Measurements from ENCODE around the gene OLFML2B. TPM values are rescaled to one million over a fixed set of nuclear protein-coding genes. Genes with fewer than 3 reads are reported as not detected.

Gene OLFML2B
- total RNA-seq, 1 experiment from 2014 or later, result 1.4 TPM

DNA sequence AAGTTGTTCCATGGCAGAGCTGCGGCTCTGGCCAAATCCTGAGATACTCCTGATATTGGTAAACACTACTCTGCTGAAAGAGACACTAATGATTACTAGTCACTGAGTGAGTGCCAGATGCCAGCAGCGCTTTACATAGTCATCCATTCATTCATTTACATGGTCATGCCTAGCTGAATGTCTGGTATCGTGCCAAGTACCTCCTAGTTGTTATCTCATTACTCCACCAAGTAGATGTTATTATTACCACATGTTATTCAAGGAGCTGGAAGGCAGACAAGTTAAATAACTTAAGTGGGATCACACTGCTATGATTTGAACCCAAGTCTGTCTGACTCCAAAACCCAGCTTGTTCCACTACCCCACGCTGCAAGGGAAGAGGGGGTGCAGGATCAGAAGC, 4.7 kb downstream of the OLFML2B start:
- Histone ChIP-seq H3K56ac (ENCODE audit: insufficient read length, low read depth, low read length) (no peak overlapping the region), H3K18ac (ENCODE audit: insufficient read length, low read depth, low read length) (no peak overlapping the region), H3K14ac (ENCODE audit: insufficient read depth, low read length) (no peak overlapping the region), H4K91ac (ENCODE audit: insufficient read length, low read depth, low read length) (no peak overlapping the region), H3K23ac (ENCODE audit: insufficient read length, low read depth, low read length) (no peak overlapping the region), H2AK5ac (ENCODE audit: insufficient read length, low read length) (no peak overlapping the region), H3K23me2 (ENCODE audit: insufficient read length, low read depth, low read length, poor library complexity, severe bottlenecking) (peaks cover 8% of the 10 kb centered on the region), H3K79me1 (ENCODE audit: insufficient read depth, low read depth, low read length, poor library complexity, severe bottlenecking) (no peaks in the 10 kb centered on the region), H2BK15ac (ENCODE audit: low read depth, low read length) (no peak overlapping the region), H3T11ph (ENCODE audit: low read length) (no peak overlapping the region), H3K4me1 (ENCODE audit: insufficient read depth, low read length) (peaks cover 3% of the 10 kb centered on the region), H3K79me2 (ENCODE audit: insufficient read depth, low read length) (no peaks in the 10 kb centered on the region), H2BK5ac (ENCODE audit: insufficient read length, low read length) (no peak overlapping the region), H3K27me3 (ENCODE audit: insufficient read depth, low read length) (peaks cover 4% of the 10 kb centered on the region; the same call in 1 of the 2 replicates), H4K5ac (ENCODE audit: insufficient read length, low read depth, low read length) (no peak overlapping the region), H2BK120ac (ENCODE audit: low read depth, low read length, poor library complexity, severe bottlenecking) (no peak overlapping the region), H3K9me3 (ENCODE audit: control insufficient read depth, low read depth, low read length) (no peaks in the 10 kb centered on the region), H2BK20ac (ENCODE audit: low read depth, low read length, poor library complexity, severe bottlenecking) (no peak overlapping the region), H3K4me2 (ENCODE audit: insufficient read depth, insufficient read length, low read length) (no peak overlapping the region), H3K9ac (ENCODE audit: extremely low read depth, insufficient read length, low read length) (no peak overlapping the region), H4K8ac (replicated peaks; ENCODE audit: insufficient read length, low read depth, low read length) (no peak overlapping the region), H4K20me1 (ENCODE audit: control insufficient read depth, insufficient read depth, insufficient read length) (no peaks in the 10 kb centered on the region), H2BK12ac (ENCODE audit: insufficient read length, low read depth, low read length) (no peak overlapping the region), H2AFZ (ENCODE audit: low read length) (no peak overlapping the region), H3K4ac (ENCODE audit: low read depth, low read length) (no peak overlapping the region), H3K27ac (ENCODE audit: insufficient read length, low read depth, low read length) (no peak overlapping the region)
- TF ChIP-seq, protein P1, sequence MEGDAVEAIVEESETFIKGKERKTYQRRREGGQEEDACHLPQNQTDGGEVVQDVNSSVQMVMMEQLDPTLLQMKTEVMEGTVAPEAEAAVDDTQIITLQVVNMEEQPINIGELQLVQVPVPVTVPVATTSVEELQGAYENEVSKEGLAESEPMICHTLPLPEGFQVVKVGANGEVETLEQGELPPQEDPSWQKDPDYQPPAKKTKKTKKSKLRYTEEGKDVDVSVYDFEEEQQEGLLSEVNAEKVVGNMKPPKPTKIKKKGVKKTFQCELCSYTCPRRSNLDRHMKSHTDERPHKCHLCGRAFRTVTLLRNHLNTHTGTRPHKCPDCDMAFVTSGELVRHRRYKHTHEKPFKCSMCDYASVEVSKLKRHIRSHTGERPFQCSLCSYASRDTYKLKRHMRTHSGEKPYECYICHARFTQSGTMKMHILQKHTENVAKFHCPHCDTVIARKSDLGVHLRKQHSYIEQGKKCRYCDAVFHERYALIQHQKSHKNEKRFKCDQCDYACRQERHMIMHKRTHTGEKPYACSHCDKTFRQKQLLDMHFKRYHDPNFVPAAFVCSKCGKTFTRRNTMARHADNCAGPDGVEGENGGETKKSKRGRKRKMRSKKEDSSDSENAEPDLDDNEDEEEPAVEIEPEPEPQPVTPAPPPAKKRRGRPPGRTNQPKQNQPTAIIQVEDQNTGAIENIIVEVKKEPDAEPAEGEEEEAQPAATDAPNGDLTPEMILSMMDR (conservative IDR thresholded peaks at IDR 0.05), result no peak
- H3K9me3 Mint-ChIP-seq, result no peaks in the 10 kb centered on the region
- no peaks in the 10 kb centered on the region; a peak in 2 of 7 replicates for H3K36me3 Mint-ChIP-seq (ENCODE audit: insufficient read depth in 1 of 3, low read depth in 3 of 3)
- H3K4me3 Mint-ChIP-seq, result no peak overlapping the region
- peaks cover 28 to 33% of the 10 kb centered on the region in 2 experiments for H3K4me1 Mint-ChIP-seq
- no CpG with 5 or more reads among the region's 4 CpGs for WGBS (ENCODE audit: extremely low coverage, insufficient read length, low lambda C conversion rate)
- no peak overlapping the region for H3K27ac Mint-ChIP-seq
- peaks cover 29% of the 10 kb centered on the region for H3K27me3 Mint-ChIP-seq (ENCODE audit: low read depth)
- DNase-seq, result no peak

Data from H9 (cell line).